Muscle layer of colon (tissue), 2 donors: Measurements from ENCODE around the gene ACSF3.

ENCODE experiments used
- H3K27ac ChIP-seq: one replicate; pipeline ENCODE4 v1.7.0; 2013; ENCODE audit warnings: low read depth, mild to moderate bottlenecking, low read length, moderate library complexity
- H3K27me3 ChIP-seq, 2 donors: one replicate each; pipeline ENCODE4 v1.7.0; 2013; ENCODE audit warnings: low read length in 2 of 2, mild to moderate bottlenecking in 2 of 2; ENCODE audit not compliant: insufficient read depth in 2 of 2, control insufficient read depth in 1 of 2
- H3K36me3 ChIP-seq: one replicate; pipeline ENCODE4 v1.7.0; 2013; ENCODE audit warnings: mild to moderate bottlenecking, low read length; ENCODE audit not compliant: insufficient read depth
- H3K4me1 ChIP-seq: one replicate; pipeline ENCODE4 v1.7.0; 2013; ENCODE audit warnings: mild to moderate bottlenecking, low read length; ENCODE audit not compliant: insufficient read depth
- H3K4me3 ChIP-seq, 2 donors: one replicate each; pipeline ENCODE4 v1.7.0; 2013; ENCODE audit warnings: low read length in 2 of 2, low read depth in 1 of 2, mild to moderate bottlenecking in 1 of 2, moderate library complexity in 1 of 2
- H3K9ac ChIP-seq: one replicate; pipeline ENCODE4 v1.7.0; 2013; ENCODE audit warnings: low read length
- H3K9me3 ChIP-seq: one replicate; pipeline ENCODE4 v1.7.0; 2013; ENCODE audit warnings: mild to moderate bottlenecking, low read length
- donor health status: abdominal sarcoma.
- donor health status: Adenocarcinoma of cecum.

ACSF3 gene

GRCh38 chr16:89093602-89094251, at the start of gene ACSF3:
Gene ACSF3, plus strand, starts transcription at chr16:89093852. Its CDS starts 6,830 bp downstream, at chr16:89100682.
- Histone ChIP-seq H3K4me1 (peaks cover 17% of the 10 kb centered on the region), H3K9me3 (no peaks in the 10 kb centered on the region), H3K4me3 (peak within 1 kb of the TSS; percentile 67 to 90), H3K36me3 (no peaks in the 10 kb centered on the region), H3K27ac (peak within 1 kb of the TSS; percentile 12), H3K27me3 (peaks cover 0 to 21% of the 10 kb centered on the region in 2 donors), H3K9ac (peak within 1 kb of the TSS; percentile 57)

GRCh38 chr16:89044418-89045180, 49.1 kb upstream of the ACSF3 start:
- H3K4me1 ChIP-seq = no peaks in the 10 kb centered on the region
- no peak overlapping the region for H3K9ac ChIP-seq
- H3K36me3 ChIP-seq = no peaks in the 10 kb centered on the region
- H3K27me3 ChIP-seq = peaks cover 0 to 59% of the 10 kb centered on the region in 2 donors
- H3K4me3 ChIP-seq = no peak overlapping the region
- no peak overlapping the region for H3K27ac ChIP-seq
- no peaks in the 10 kb centered on the region for H3K9me3 ChIP-seq

- no peak overlapping the region for H3K4me3 ChIP-seq
- peaks cover 0 to 64% of the 10 kb centered on the region in 2 donors for H3K27me3 ChIP-seq
- no peaks in the 10 kb centered on the region for H3K9me3 ChIP-seq
- H3K4me1 ChIP-seq = no peaks in the 10 kb centered on the region
- H3K27ac ChIP-seq = no peak overlapping the region
- no peaks in the 10 kb centered on the region for H3K36me3 ChIP-seq
- H3K9ac ChIP-seq = no peak overlapping the region
Measured at GRCh38 chr16:89045181-89045815, 48.4 kb upstream of the ACSF3 start.

- Histone ChIP-seq H3K36me3 (no peaks in the 10 kb centered on the region), H3K4me1 (no peaks in the 10 kb centered on the region), H3K27ac (no peak overlapping the region), H3K9ac (no peak overlapping the region), H3K4me3 (no peak overlapping the region), H3K27me3 (peaks cover 0 to 61% of the 10 kb centered on the region in 2 donors), H3K9me3 (no peaks in the 10 kb centered on the region)
Measured at GRCh38 chr16:89045881-89046280, 47.8 kb upstream of the ACSF3 start.

- peaks cover 0 to 64% of the 10 kb centered on the region in 2 donors for H3K27me3 ChIP-seq
- H3K4me1 ChIP-seq = no peaks in the 10 kb centered on the region
- no peak overlapping the region for H3K27ac ChIP-seq
- no peak overlapping the region for H3K4me3 ChIP-seq
- no peaks in the 10 kb centered on the region for H3K36me3 ChIP-seq
- H3K9ac ChIP-seq = no peak overlapping the region
- H3K9me3 ChIP-seq = no peaks in the 10 kb centered on the region
Measured at GRCh38 chr16:89046491-89046890, 47.2 kb upstream of the ACSF3 start.

- no peak overlapping the region for H3K4me3 ChIP-seq
- H3K27ac ChIP-seq = no peak overlapping the region
- peaks cover 0 to 69% of the 10 kb centered on the region in 2 donors for H3K27me3 ChIP-seq
- H3K4me1 ChIP-seq = no peaks in the 10 kb centered on the region
- H3K9me3 ChIP-seq = no peaks in the 10 kb centered on the region
- no peak overlapping the region for H3K9ac ChIP-seq
- no peaks in the 10 kb centered on the region for H3K36me3 ChIP-seq
Measured at GRCh38 chr16:89047331-89048089, 46.1 kb upstream of the ACSF3 start.

- H3K9ac ChIP-seq = no peak overlapping the region
- H3K4me1 ChIP-seq = no peaks in the 10 kb centered on the region
- H3K27me3 ChIP-seq = peaks cover 0 to 73% of the 10 kb centered on the region in 2 donors
- H3K4me3 ChIP-seq = no peak overlapping the region
- H3K27ac ChIP-seq = no peak overlapping the region
- H3K36me3 ChIP-seq = no peaks in the 10 kb centered on the region
- no peaks in the 10 kb centered on the region for H3K9me3 ChIP-seq
Measured at GRCh38 chr16:89048090-89048725, 45.4 kb upstream of the ACSF3 start.

GRCh38 chr16:89048871-89049422, 44.7 kb upstream of the ACSF3 start:
- Histone ChIP-seq H3K36me3 (no peaks in the 10 kb centered on the region), H3K27ac (no peak overlapping the region), H3K9ac (no peak overlapping the region), H3K9me3 (no peaks in the 10 kb centered on the region), H3K27me3 (peaks cover 0 to 75% of the 10 kb centered on the region in 2 donors), H3K4me1 (no peaks in the 10 kb centered on the region), H3K4me3 (no peak overlapping the region)

GRCh38 chr16:89049484-89050118, 44.1 kb upstream of the ACSF3 start:
- no peaks in the 10 kb centered on the region for H3K36me3 ChIP-seq
- H3K9ac ChIP-seq = no peak overlapping the region
- peaks cover 0 to 69% of the 10 kb centered on the region in 2 donors for H3K27me3 ChIP-seq
- H3K4me1 ChIP-seq = no peaks in the 10 kb centered on the region
- H3K9me3 ChIP-seq = no peaks in the 10 kb centered on the region
- H3K4me3 ChIP-seq = no peak overlapping the region
- H3K27ac ChIP-seq = no peak overlapping the region

GRCh38 chr16:89050119-89050867, 43.4 kb upstream of the ACSF3 start:
- no peaks in the 10 kb centered on the region for H3K36me3 ChIP-seq
- no peaks in the 10 kb centered on the region for H3K9me3 ChIP-seq
- no peak overlapping the region for H3K27ac ChIP-seq
- peaks cover 0 to 62% of the 10 kb centered on the region in 2 donors for H3K27me3 ChIP-seq
- no peak overlapping the region for H3K4me3 ChIP-seq
- H3K4me1 ChIP-seq = no peaks in the 10 kb centered on the region
- no peak overlapping the region for H3K9ac ChIP-seq
